HepG2 (cell line): ENCODE measurements around the gene HLF. TPM values are rescaled to one million over a fixed set of nuclear protein-coding genes. Genes with fewer than 3 reads are reported as not detected.

Experiments used
- BCL6 ChIP-seq: IDR thresholded peaks from 2 replicates; pipeline ENCODE4 v1.6.1; 2016; ENCODE audit warnings: missing genetic modification reagents, missing compliant biosample characterization
- KLF13 ChIP-seq: sonication (generic); formaldehyde crosslinking; IDR thresholded peaks from 2 replicates; pipeline ENCODE4 v1.4.0; 2020; ENCODE audit warnings: mild to moderate bottlenecking, missing genetic modification reagents
- NCOA5 ChIP-seq: sonication (generic); formaldehyde crosslinking; IDR thresholded peaks from 2 replicates; pipeline ENCODE4 v1.4.0; 2020; ENCODE audit warnings: missing genetic modification reagents
- RAD51 ChIP-seq: fragments of 450-650 bp; IDR thresholded peaks from 2 replicates; pipeline ENCODE4 v1.6.1; 2016; ENCODE audit warnings: borderline replicate concordance
- ZNF207 ChIP-seq: fragments of 450-650 bp; IDR thresholded peaks from 2 replicates; pipeline ENCODE4 v1.6.1; 2016; ENCODE audit warnings: antibody characterized with exemption, borderline replicate concordance
- ZNF234 ChIP-seq: sonication (generic); formaldehyde crosslinking; conservative IDR thresholded peaks from 2 replicates; pipeline ENCODE4 v1.5.1; 2020; ENCODE audit warnings: mild to moderate bottlenecking, missing genetic modification reagents
- ZNF577 ChIP-seq: sonication (generic); formaldehyde crosslinking; IDR thresholded peaks from 2 replicates; pipeline ENCODE4 v1.4.0; 2020; ENCODE audit warnings: mild to moderate bottlenecking, low read depth, missing genetic modification reagents, borderline replicate concordance
- polyA plus RNA-seq, 8 experiments: library from polyadenylated mRNA; depleted of rRNA in 3 of 8; stranded (reverse) in 7 of 8; unstranded in 1 of 8; fragments of >200 nt; fragmentation: Illumina TruSeq in 4 of 8; extraction: Trizol in 4 of 8; gene quantifications; 2 replicates each; pipeline versions ENCODE4 v1.2.1 to v1.2.3, GENCODE V29; 2011 to 2016; ENCODE audit warnings: low read depth in 4 of 8, missing spikeins in 1 of 8, mixed read lengths in 1 of 8; ENCODE audit not compliant: insufficient read depth in 1 of 8
- total RNA-seq, 5 experiments: library from RNA; depleted of rRNA; stranded (reverse); fragments of >200 nt; fragmentation: Illumina TruSeq; extraction: Trizol; gene quantifications; 2 replicates each; pipeline ENCODE4 v1.2.3, GENCODE V29; 2016; ENCODE audit warnings: low read depth in 1 of 5
- TF ChIP-seq, protein P1 (sequence below): sonication (generic); formaldehyde crosslinking; conservative IDR thresholded peaks from 2 replicates; pipeline ENCODE4 v1.8.0; 2022; ENCODE audit warnings: missing genetic modification reagents
- TF ChIP-seq, protein P2 (sequence below): IDR thresholded peaks from 2 replicates; pipeline ENCODE4 v1.6.1; 2016
- TF ChIP-seq, protein P3 (sequence below): sonication (generic); formaldehyde crosslinking; IDR thresholded peaks from 2 replicates; pipeline ENCODE4 v1.5.1; 2020; ENCODE audit warnings: missing genetic modification reagents, mild to moderate bottlenecking, borderline replicate concordance
- TF ChIP-seq, protein P4 (sequence below), 2 experiments: sonication (generic) in 1 of 2; formaldehyde crosslinking in 1 of 2; IDR thresholded peaks; 2 replicates each; pipeline versions ENCODE4 v1.5.1 to v1.6.1; 2011 to 2020; ENCODE audit warnings: borderline replicate concordance in 1 of 2, low read depth in 1 of 2, low read length in 1 of 2, mild to moderate bottlenecking in 1 of 2, missing genetic modification reagents in 1 of 2, moderate library complexity in 1 of 2
- TF ChIP-seq, protein P5 (sequence below): IDR thresholded peaks from 2 replicates; pipeline ENCODE4 v1.6.1; 2012; ENCODE audit warnings: low read depth, low read length, improper control_type of control experiment
- TF ChIP-seq, protein P6 (sequence below): sonication (generic); formaldehyde crosslinking; IDR thresholded peaks from 2 replicates; pipeline ENCODE4 v1.5.1; 2020; ENCODE audit warnings: missing genetic modification reagents, mild to moderate bottlenecking, borderline replicate concordance
- TF ChIP-seq, protein P7 (sequence below): sonication (generic); formaldehyde crosslinking; IDR thresholded peaks from 2 replicates; pipeline ENCODE4 v1.5.1; 2020; ENCODE audit warnings: missing genetic modification reagents, mild to moderate bottlenecking, borderline replicate concordance

HLF gene
- total and polyA plus RNA-seq, 2 of the 13 experiments (the other 11 are each of a cell fraction or from before 2014, with no cell fraction given), result 202 to 346 TPM

DNA sequence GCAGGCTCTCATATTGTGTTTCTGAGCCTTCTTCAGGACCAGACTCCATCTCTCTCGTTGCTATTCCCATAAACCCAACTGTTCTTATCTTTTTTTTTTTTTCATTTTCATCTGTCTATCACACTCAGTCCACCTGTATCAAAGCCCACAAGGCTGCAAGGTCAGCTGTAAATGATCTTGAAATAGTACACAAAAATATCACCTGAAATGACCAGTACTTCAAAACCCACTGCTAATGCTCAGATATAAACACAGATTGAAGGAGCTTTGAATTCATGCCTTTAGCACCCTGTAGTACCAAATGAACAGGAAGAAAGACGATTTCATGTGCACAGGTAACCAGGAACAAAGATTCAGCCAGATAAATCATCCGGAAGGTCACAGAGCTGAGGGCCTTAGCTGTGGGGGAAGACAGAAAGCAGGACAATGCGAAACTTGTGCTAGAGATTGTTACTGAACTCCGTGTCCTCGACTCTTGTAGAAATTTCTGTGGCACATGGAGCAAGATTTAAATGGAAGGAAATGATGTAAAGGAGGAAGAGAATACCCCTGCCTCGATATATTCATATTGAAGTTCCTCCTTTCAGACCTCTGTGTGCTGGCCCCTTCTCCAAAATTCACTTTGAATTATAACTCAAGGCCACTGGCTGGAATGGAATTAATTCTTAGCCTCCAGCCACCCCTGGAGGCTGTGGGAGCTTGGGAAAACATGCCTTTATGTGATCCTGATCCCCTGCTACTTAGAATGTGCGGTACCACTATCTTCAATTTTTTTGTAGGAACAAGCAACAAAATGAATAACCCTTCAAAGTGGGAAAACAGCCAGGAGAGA, 4.1 kb downstream of the HLF start (continued):
- TF ChIP-seq, protein P1, sequence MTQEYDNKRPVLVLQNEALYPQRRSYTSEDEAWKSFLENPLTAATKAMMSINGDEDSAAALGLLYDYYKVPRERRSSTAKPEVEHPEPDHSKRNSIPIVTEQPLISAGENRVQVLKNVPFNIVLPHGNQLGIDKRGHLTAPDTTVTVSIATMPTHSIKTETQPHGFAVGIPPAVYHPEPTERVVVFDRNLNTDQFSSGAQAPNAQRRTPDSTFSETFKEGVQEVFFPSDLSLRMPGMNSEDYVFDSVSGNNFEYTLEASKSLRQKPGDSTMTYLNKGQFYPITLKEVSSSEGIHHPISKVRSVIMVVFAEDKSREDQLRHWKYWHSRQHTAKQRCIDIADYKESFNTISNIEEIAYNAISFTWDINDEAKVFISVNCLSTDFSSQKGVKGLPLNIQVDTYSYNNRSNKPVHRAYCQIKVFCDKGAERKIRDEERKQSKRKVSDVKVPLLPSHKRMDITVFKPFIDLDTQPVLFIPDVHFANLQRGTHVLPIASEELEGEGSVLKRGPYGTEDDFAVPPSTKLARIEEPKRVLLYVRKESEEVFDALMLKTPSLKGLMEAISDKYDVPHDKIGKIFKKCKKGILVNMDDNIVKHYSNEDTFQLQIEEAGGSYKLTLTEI (CRISPR knock-in tag), result no peak
- TF ChIP-seq, protein P2, sequence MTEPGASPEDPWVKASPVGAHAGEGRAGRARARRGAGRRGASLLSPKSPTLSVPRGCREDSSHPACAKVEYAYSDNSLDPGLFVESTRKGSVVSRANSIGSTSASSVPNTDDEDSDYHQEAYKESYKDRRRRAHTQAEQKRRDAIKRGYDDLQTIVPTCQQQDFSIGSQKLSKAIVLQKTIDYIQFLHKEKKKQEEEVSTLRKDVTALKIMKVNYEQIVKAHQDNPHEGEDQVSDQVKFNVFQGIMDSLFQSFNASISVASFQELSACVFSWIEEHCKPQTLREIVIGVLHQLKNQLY (CRISPR knock-in tag), result no peak
- TF ChIP-seq, protein P3, sequence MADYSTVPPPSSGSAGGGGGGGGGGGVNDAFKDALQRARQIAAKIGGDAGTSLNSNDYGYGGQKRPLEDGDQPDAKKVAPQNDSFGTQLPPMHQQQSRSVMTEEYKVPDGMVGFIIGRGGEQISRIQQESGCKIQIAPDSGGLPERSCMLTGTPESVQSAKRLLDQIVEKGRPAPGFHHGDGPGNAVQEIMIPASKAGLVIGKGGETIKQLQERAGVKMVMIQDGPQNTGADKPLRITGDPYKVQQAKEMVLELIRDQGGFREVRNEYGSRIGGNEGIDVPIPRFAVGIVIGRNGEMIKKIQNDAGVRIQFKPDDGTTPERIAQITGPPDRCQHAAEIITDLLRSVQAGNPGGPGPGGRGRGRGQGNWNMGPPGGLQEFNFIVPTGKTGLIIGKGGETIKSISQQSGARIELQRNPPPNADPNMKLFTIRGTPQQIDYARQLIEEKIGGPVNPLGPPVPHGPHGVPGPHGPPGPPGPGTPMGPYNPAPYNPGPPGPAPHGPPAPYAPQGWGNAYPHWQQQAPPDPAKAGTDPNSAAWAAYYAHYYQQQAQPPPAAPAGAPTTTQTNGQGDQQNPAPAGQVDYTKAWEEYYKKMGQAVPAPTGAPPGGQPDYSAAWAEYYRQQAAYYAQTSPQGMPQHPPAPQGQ (CRISPR knock-in tag), result no peak
- TF ChIP-seq KLF13 (CRISPR knock-in tag), result no peak
- no peak for TF ChIP-seq ZNF207
- TF ChIP-seq, protein P4, sequence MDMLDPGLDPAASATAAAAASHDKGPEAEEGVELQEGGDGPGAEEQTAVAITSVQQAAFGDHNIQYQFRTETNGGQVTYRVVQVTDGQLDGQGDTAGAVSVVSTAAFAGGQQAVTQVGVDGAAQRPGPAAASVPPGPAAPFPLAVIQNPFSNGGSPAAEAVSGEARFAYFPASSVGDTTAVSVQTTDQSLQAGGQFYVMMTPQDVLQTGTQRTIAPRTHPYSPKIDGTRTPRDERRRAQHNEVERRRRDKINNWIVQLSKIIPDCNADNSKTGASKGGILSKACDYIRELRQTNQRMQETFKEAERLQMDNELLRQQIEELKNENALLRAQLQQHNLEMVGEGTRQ (IDR thresholded peaks at IDR 0.05; ENCODE audit: low read depth, low read length), result no peak
- TF ChIP-seq, protein P4 (CRISPR knock-in tag; IDR thresholded peaks at IDR 0.05; ENCODE audit: borderline replicate concordance), result no peak
- no peak for TF ChIP-seq ZNF234 (CRISPR knock-in tag)
- no peak for TF ChIP-seq RAD51
- TF ChIP-seq NCOA5 (CRISPR knock-in tag), result no peak
- TF ChIP-seq, protein P5, sequence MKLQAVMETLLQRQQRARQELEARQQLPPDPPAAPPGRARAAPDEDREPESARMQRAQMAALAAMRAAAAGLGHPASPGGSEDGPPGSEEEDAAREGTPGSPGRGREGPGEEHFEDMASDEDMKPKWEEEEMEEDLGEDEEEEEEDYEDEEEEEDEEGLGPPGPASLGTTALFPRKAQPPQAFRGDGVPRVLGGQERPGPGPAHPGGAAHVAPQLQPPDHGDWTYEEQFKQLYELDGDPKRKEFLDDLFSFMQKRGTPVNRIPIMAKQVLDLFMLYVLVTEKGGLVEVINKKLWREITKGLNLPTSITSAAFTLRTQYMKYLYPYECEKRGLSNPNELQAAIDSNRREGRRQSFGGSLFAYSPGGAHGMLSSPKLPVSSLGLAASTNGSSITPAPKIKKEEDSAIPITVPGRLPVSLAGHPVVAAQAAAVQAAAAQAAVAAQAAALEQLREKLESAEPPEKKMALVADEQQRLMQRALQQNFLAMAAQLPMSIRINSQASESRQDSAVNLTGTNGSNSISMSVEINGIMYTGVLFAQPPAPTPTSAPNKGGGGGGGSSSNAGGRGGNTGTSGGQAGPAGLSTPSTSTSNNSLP, result no peak
- TF ChIP-seq ZNF577 (CRISPR knock-in tag), result no peak
- TF ChIP-seq, protein P6, sequence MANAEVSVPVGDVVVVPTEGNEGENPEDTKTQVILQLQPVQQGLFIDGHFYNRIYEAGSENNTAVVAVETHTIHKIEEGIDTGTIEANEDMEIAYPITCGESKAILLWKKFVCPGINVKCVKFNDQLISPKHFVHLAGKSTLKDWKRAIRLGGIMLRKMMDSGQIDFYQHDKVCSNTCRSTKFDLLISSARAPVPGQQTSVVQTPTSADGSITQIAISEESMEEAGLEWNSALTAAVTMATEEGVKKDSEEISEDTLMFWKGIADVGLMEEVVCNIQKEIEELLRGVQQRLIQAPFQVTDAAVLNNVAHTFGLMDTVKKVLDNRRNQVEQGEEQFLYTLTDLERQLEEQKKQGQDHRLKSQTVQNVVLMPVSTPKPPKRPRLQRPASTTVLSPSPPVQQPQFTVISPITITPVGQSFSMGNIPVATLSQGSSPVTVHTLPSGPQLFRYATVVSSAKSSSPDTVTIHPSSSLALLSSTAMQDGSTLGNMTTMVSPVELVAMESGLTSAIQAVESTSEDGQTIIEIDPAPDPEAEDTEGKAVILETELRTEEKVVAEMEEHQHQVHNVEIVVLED (CRISPR knock-in tag), result 0 out of 2 replicates have a peak, but pooled peaks have one; percentile 21
- TF ChIP-seq BCL6, result no peak
- TF ChIP-seq, protein P7, sequence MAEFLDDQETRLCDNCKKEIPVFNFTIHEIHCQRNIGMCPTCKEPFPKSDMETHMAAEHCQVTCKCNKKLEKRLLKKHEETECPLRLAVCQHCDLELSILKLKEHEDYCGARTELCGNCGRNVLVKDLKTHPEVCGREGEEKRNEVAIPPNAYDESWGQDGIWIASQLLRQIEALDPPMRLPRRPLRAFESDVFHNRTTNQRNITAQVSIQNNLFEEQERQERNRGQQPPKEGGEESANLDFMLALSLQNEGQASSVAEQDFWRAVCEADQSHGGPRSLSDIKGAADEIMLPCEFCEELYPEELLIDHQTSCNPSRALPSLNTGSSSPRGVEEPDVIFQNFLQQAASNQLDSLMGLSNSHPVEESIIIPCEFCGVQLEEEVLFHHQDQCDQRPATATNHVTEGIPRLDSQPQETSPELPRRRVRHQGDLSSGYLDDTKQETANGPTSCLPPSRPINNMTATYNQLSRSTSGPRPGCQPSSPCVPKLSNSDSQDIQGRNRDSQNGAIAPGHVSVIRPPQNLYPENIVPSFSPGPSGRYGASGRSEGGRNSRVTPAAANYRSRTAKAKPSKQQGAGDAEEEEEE (CRISPR knock-in tag), result no peak
